K562 (cell line): ENCODE data around the gene TBX6. TPM values are rescaled to one million over a fixed set of nuclear protein-coding genes. Genes with fewer than 3 reads are reported as not detected.

ENCODE experiments used
- ATF6 ChIP-seq: sonication (generic); formaldehyde crosslinking; IDR thresholded peaks from 2 replicates; pipeline ENCODE4 v1.4.0; 2020; ENCODE audit warnings: mild to moderate bottlenecking, missing genetic modification reagents
- CREM ChIP-seq: IDR thresholded peaks from 2 replicates; pipeline ENCODE4 v1.6.1; 2014; ENCODE audit warnings: antibody characterized with exemption, low read depth
- CTBP1 ChIP-seq: fragments of 450-650 bp; IDR thresholded peaks from 2 replicates; pipeline ENCODE4 v1.6.1; 2016; ENCODE audit warnings: borderline replicate concordance
- CTCFL ChIP-seq: IDR thresholded peaks from 2 replicates; pipeline ENCODE4 v1.6.1; 2011; ENCODE audit warnings: borderline replicate concordance, low read depth, mild to moderate bottlenecking, moderate library complexity, low read length; ENCODE audit not compliant: insufficient read depth, poor library complexity, severe bottlenecking
- E2F1 ChIP-seq: sonication (generic); formaldehyde crosslinking; IDR thresholded peaks from 2 replicates; pipeline ENCODE4 v1.8.1; 2023; ENCODE audit warnings: mild to moderate bottlenecking, missing genetic modification reagents, moderate library complexity
- ETV5 ChIP-seq: sonication (generic); formaldehyde crosslinking; IDR thresholded peaks from 2 replicates; pipeline ENCODE4 v1.4.0; 2020; ENCODE audit warnings: low read depth, mild to moderate bottlenecking, missing genetic modification reagents
- FOXP1 ChIP-seq: sonication (generic); formaldehyde crosslinking; IDR thresholded peaks from 2 replicates; pipeline ENCODE4 v1.8.0; 2022; ENCODE audit warnings: mild to moderate bottlenecking, missing genetic modification reagents
- JUNB ChIP-seq: fragments of 450-650 bp; formaldehyde crosslinking; conservative IDR thresholded peaks from 2 replicates; pipeline ENCODE4 v1.4.0; 2020; ENCODE audit warnings: mild to moderate bottlenecking
- KDM5B ChIP-seq: fragments of 200-600 bp; sonication (generic); IDR thresholded peaks from 2 replicates; pipeline ENCODE4 v1.6.1; 2012; ENCODE audit warnings: low read depth, mild to moderate bottlenecking, moderate library complexity, low read length, control low read depth, inconsistent platforms; ENCODE audit not compliant: insufficient replicate concordance
- MAFF ChIP-seq: IDR thresholded peaks from 2 replicates; pipeline ENCODE4 v1.6.1; 2012; ENCODE audit warnings: low read length, improper control_type of control experiment
- MAX ChIP-seq: sonication (generic); formaldehyde crosslinking; IDR thresholded peaks from 2 replicates; pipeline ENCODE4 v1.9.0; 2022; ENCODE audit warnings: mild to moderate bottlenecking, missing genetic modification reagents
- NFE2L1 ChIP-seq: fragments of 450-650 bp; IDR thresholded peaks from 2 replicates; pipeline ENCODE4 v1.6.1; 2016; ENCODE audit warnings: missing genetic modification characterization, low read depth, mild to moderate bottlenecking, missing compliant biosample characterization, moderate library complexity, borderline replicate concordance
- NRF1 ChIP-seq, 2 experiments: fragments of 450-650 bp; IDR thresholded peaks in 1 of 2; conservative IDR thresholded peaks in 1 of 2; 2 replicates each; pipeline ENCODE4 v1.6.1; 2014; ENCODE audit warnings: mild to moderate bottlenecking in 2 of 2
- TGIF2 ChIP-seq: sonication (generic); formaldehyde crosslinking; IDR thresholded peaks from 2 replicates; pipeline ENCODE4 v1.8.1; 2022; ENCODE audit warnings: mild to moderate bottlenecking, missing genetic modification reagents, moderate library complexity
- ZBTB34 ChIP-seq: fragments of 250-450 bp; sonication (Bioruptor Pico); IDR thresholded peaks from 2 replicates; pipeline ENCODE4 v1.8.0; 2021; ENCODE audit warnings: mild to moderate bottlenecking, moderate library complexity
- ZNF217 ChIP-seq: sonication (generic); formaldehyde crosslinking; IDR thresholded peaks from 2 replicates; pipeline ENCODE4 v1.8.0; 2022; ENCODE audit warnings: mild to moderate bottlenecking, missing genetic modification reagents
- ZNF561 ChIP-seq: fragments of 450-650 bp; formaldehyde crosslinking; conservative IDR thresholded peaks from 2 replicates; pipeline ENCODE4 v1.4.0; 2020; ENCODE audit warnings: mild to moderate bottlenecking, moderate library complexity
- ZNF57 ChIP-seq: fragments of 450-650 bp; formaldehyde crosslinking; IDR thresholded peaks from 2 replicates; pipeline ENCODE4 v1.4.0; 2020; ENCODE audit warnings: mild to moderate bottlenecking, moderate library complexity
- polyA plus RNA-seq, 8 experiments: library from polyadenylated mRNA; depleted of rRNA in 4 of 8; stranded (reverse) in 5 of 8; unstranded in 3 of 8; fragments of >200 nt; fragmentation: Nextera tagmentation in 2 of 8; fragmentation: Illumina TruSeq in 1 of 8; extraction: Ambion mirVana in 2 of 8; extraction: Trizol in 1 of 8; gene quantifications; 2 replicates each; pipeline versions ENCODE4 v1.2.1 to v1.2.3, GENCODE V29; 2011 to 2014; ENCODE audit warnings: inconsistent platforms in 1 of 8, missing spikeins in 1 of 8
- total RNA-seq, 7 experiments: library from RNA; depleted of rRNA in 6 of 7; stranded (reverse); fragments of >200 nt in 6 of 7; fragmentation: Illumina TruSeq in 2 of 7; extraction: Trizol in 2 of 7; gene quantifications; 2 replicates each; pipeline versions ENCODE4 v1.2.1 to v1.2.3, GENCODE V29; 2011 to 2021; ENCODE audit warnings: low replicate concordance in 1 of 7

The TBX6 gene
- total and polyA plus RNA-seq, 9 of the 15 experiments (the other 6 are each of a cell fraction or from before 2014, with no cell fraction given), result 0.07 to 0.58 (median 0.11) TPM; not detected in 2

GRCh38 chr16:30092373-30093010, 768 bp upstream of the TBX6 start (continued):
- peak; percentile 99 for TF ChIP-seq ETV5
- TF ChIP-seq ZNF57, result peak; percentile 61; the same call in 1 of the 2 replicates
- TF ChIP-seq FOXP1, result peak; percentile 91
- TF ChIP-seq TGIF2 (CRISPR knock-in tag), result no peak
- peak; percentile 60 to 66; a peak in 3 of 4 replicates for TF ChIP-seq NRF1 (conservative IDR thresholded peaks at IDR 0.05 in 1 of 2, IDR thresholded peaks at IDR 0.05 in 1 of 2)
- TF ChIP-seq MAFF, result no peak
- no peak for TF ChIP-seq ZNF217 (CRISPR knock-in tag)
- TF ChIP-seq NFE2L1 (tag), result peak; percentile 43; the same call in 1 of the 2 replicates
- TF ChIP-seq ATF6 (CRISPR knock-in tag), result peak; percentile 87; the same call in 1 of the 2 replicates
- no peak for TF ChIP-seq JUNB
- TF ChIP-seq KDM5B, result peak; percentile 40
- peak; percentile 93 for TF ChIP-seq CTCFL
- TF ChIP-seq MAX, result peak; percentile 97
- peak; percentile 84 for TF ChIP-seq ZBTB34 (CRISPR knock-in tag)
- TF ChIP-seq ZNF561 (CRISPR knock-in tag), result peak; percentile 80; the same call in 1 of the 2 replicates
- TF ChIP-seq CREM, result peak; percentile 78
- TF ChIP-seq E2F1 (CRISPR knock-in tag), result peak; percentile 41; the same call in 1 of the 2 replicates
- peak; percentile 82; the same call in 1 of the 2 replicates for TF ChIP-seq CTBP1
